ENCODE measurements around the gene STAC3. TPM values are rescaled to one million over a fixed set of nuclear protein-coding genes. Genes with fewer than 3 reads are reported as not detected.

STAC3 gene
- total RNA-seq, 4 donors from 2014 or later, result 1.9 to 6.6 (median 2.4) TPM

DNA sequence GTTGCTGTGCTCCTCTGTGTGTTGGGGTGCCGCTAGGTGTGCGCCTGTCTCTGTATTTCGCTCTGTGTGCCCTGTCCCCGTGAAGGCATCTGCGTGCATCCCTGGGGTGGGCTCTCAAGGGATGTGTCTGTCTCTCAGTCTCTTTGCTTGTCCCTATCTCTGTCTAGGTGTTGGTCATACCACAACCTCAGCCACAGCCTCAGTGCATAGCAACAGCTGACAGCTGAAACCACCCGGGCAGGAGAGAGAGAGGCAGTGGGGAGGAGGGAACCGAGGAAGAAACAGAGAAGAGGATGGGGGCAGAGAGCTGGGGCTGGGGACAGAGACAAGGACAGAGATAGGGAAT, 35.3 kb downstream of the STAC3 start:
- peaks cover 0 to 38% (median 21%) of the 10 kb centered on the region in 4 donors for H3K4me1 ChIP-seq
- peak in 2 of 3 donors; percentile 33 to 64 for DNase-seq
- H3K4me3 ChIP-seq, result peak overlapping the region in 3 of 4 donors; percentile 46 to 55 (median 53)
- TF ChIP-seq POLR2A (IDR thresholded peaks at IDR 0.05) (no peak), CTCF (IDR thresholded peaks at IDR 0.05) (no peak)
- H3K27ac ChIP-seq, result peak overlapping the region in 1 of 4 donors; percentile 49
- peaks cover 0 to 23% (median 0%) of the 10 kb centered on the region in 3 donors for H3K36me3 ChIP-seq
- no peaks in the 10 kb centered on the region for H3K9me3 ChIP-seq
- H3K27me3 ChIP-seq, result peaks cover 0 to 54% of the 10 kb centered on the region in 2 donors

DNA sequence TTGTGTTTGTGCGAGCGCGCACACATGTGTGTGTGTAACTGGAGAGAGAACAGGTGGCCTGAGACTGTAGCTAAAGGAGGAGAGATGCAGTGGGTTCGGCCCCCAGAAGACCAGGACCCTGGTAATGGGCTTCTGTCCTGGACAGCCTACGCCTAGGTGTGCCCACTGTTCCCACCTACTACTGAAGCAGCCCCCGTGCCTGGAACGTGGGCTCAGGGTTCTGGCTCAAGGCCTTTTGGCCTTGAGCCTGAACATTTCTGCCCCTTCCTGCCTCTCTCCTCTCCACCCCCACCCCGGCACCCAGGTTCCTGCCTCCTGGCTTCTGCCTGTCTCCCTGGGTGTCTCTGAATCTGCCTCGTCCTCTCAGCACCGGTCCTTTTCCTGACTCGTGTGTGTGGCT, 35.9 kb downstream of the STAC3 start:
- Histone ChIP-seq H3K36me3 (peaks cover 0 to 29% (median 0%) of the 10 kb centered on the region in 3 donors), H3K4me3 (no peak overlapping the region), H3K9me3 (no peaks in the 10 kb centered on the region), H3K27me3 (peaks cover 0 to 48% of the 10 kb centered on the region in 2 donors), H3K4me1 (peaks cover 0 to 38% (median 21%) of the 10 kb centered on the region in 4 donors), H3K27ac (no peak overlapping the region)
- no peak for DNase-seq
- no peak for TF ChIP-seq POLR2A (IDR thresholded peaks at IDR 0.05)

DNA sequence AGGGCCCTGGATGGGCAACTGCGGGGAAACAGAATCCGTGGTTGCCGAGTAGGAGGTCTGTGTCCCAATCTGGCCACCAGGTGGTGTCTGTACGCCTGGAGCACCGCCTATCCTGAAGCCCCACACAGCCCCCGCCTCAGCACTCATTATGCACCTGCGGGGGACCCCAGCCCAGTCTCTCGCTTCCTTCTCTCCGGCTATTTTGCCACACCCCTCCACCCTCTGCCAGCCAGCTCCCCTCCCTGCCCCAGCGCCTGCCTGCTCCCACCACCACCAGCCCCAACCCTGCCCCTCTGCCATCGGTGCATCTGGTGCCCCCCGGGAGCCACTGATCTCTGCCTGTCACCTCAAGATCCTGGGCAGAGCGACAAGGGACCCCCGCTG, 36.6 kb downstream of the STAC3 start:
- Histone ChIP-seq H3K4me3 (no peak overlapping the region), H3K4me1 (peaks cover 0 to 38% (median 21%) of the 10 kb centered on the region in 4 donors), H3K27ac (no peak overlapping the region), H3K36me3 (peaks cover 0 to 35% (median 0%) of the 10 kb centered on the region in 3 donors), H3K27me3 (peaks cover 0 to 41% of the 10 kb centered on the region in 2 donors), H3K9me3 (no peaks in the 10 kb centered on the region)
- TF ChIP-seq POLR2A (IDR thresholded peaks at IDR 0.05) (no peak), CTCF (IDR thresholded peaks at IDR 0.05) (peak; percentile 55 to 77 (median 63))
- DNase-seq, result peak; percentile 70 to 86 (median 70)

GRCh38 chr12:57213763-57214397, 37.1 kb downstream of the STAC3 start:
- H3K4me1 ChIP-seq, result peaks cover 0 to 38% (median 21%) of the 10 kb centered on the region in 4 donors
- peaks cover 0 to 40% (median 0%) of the 10 kb centered on the region in 3 donors for H3K36me3 ChIP-seq
- TF ChIP-seq CTCF (IDR thresholded peaks at IDR 0.05), result no peak
- TF ChIP-seq POLR2A (IDR thresholded peaks at IDR 0.05), result no peak
- H3K9me3 ChIP-seq, result no peaks in the 10 kb centered on the region
- H3K27me3 ChIP-seq, result peaks cover 0 to 36% of the 10 kb centered on the region in 2 donors
- DNase-seq, result no peak
- H3K4me3 ChIP-seq, result no peak overlapping the region
- H3K27ac ChIP-seq, result no peak overlapping the region

- H3K9me3 ChIP-seq, result no peaks in the 10 kb centered on the region
- peaks cover 0 to 36% of the 10 kb centered on the region in 2 donors for H3K27me3 ChIP-seq
- H3K4me3 ChIP-seq, result no peak overlapping the region
- peak; percentile 83 to 93 (median 89) for DNase-seq
- no peak overlapping the region for H3K27ac ChIP-seq
- H3K36me3 ChIP-seq, result peaks cover 0 to 47% (median 0%) of the 10 kb centered on the region in 3 donors
- H3K4me1 ChIP-seq, result peaks cover 0 to 38% (median 21%) of the 10 kb centered on the region in 4 donors
- TF ChIP-seq CTCF (IDR thresholded peaks at IDR 0.05) (peak; percentile 88 to 93 (median 91)), POLR2A (IDR thresholded peaks at IDR 0.05) (no peak)
These were observed 37.8 kb downstream of the STAC3 start for GRCh38 chr12:57213058-57213715.

- no peak overlapping the region for H3K4me3 ChIP-seq
- DNase-seq, result no peak
- H3K9me3 ChIP-seq, result no peaks in the 10 kb centered on the region
- no peak overlapping the region for H3K27ac ChIP-seq
- TF ChIP-seq CTCF (IDR thresholded peaks at IDR 0.05) (no peak), POLR2A (IDR thresholded peaks at IDR 0.05) (no peak)
- H3K36me3 ChIP-seq, result peaks cover 0 to 52% (median 0%) of the 10 kb centered on the region in 3 donors
- peaks cover 0 to 32% of the 10 kb centered on the region in 2 donors for H3K27me3 ChIP-seq
- peaks cover 0 to 38% (median 21%) of the 10 kb centered on the region in 4 donors for H3K4me1 ChIP-seq
These were observed 38.3 kb downstream of the STAC3 start for GRCh38 chr12:57212701-57213057.
